ENCODE results near the gene TENM3. TPM values are rescaled to one million over a fixed set of nuclear protein-coding genes. Genes with fewer than 3 reads are reported as not detected.

TENM3 gene
- total RNA-seq, 1 experiment from 2014 or later = not detected

- DNase-seq = no peak
Measured at GRCh38 chr4:182554736-182555135, 311.5 kb downstream of the TENM3 start.

GRCh38 chr4:182555997-182556418, 312.8 kb downstream of the TENM3 start:
- H2AFZ ChIP-seq = no peak overlapping the region
- no peaks in the 10 kb centered on the region for H3K9me2 ChIP-seq (ENCODE audit: insufficient read depth)
- no peak overlapping the region for H3K4me2 ChIP-seq
- no peaks in the 10 kb centered on the region for H3K27me3 ChIP-seq (ENCODE audit: insufficient read depth, low read depth)
- DNase-seq = no peak
- H3F3A ChIP-seq (ENCODE audit: insufficient read depth, low read depth) = no peaks in the 10 kb centered on the region
- no peak overlapping the region for H3K4me3 ChIP-seq
- CTCF ChIA-PET = no interaction called here
- intact Hi-C loops (cut with micrococcal nuclease; ENCODE audit: unreplicated experiment) = no loop called here
- H3K36me3 ChIP-seq (ENCODE audit: low read depth) = no peaks in the 10 kb centered on the region
- H3K27ac ChIP-seq = no peak overlapping the region
- BruUV-seq (replicated peaks) = no TSS peak
- H3K4me1 ChIP-seq (replicated peaks; ENCODE audit: insufficient read depth) = no peaks in the 10 kb centered on the region
- no peaks in the 10 kb centered on the region for H4K20me1 ChIP-seq (ENCODE audit: insufficient read depth)
- POLR2A ChIA-PET (ENCODE audit: unreplicated experiment) = no interaction called here
- no peaks in the 10 kb centered on the region for H3K79me2 ChIP-seq (ENCODE audit: low read depth)
- TF ChIP-seq CTCF (conservative IDR thresholded peaks at IDR 0.05) (no peak), EZH2 (IDR thresholded peaks at IDR 0.05; ENCODE audit: low read depth) (no peak)
- no peaks in the 10 kb centered on the region for H3K9me3 ChIP-seq (ENCODE audit: insufficient read depth, low read depth)

More at GRCh38 chr4:182554736-182555135, 311.5 kb downstream of the TENM3 start:
- Histone ChIP-seq H3K9me3 (ENCODE audit: insufficient read depth, low read depth) (no peaks in the 10 kb centered on the region), H3K4me2 (no peak overlapping the region), H2AFZ (no peak overlapping the region), H3F3A (ENCODE audit: insufficient read depth, low read depth) (no peaks in the 10 kb centered on the region), H4K20me1 (ENCODE audit: insufficient read depth) (no peaks in the 10 kb centered on the region), H3K27me3 (ENCODE audit: insufficient read depth, low read depth) (no peaks in the 10 kb centered on the region), H3K27ac (no peak overlapping the region), H3K4me1 (replicated peaks; ENCODE audit: insufficient read depth) (no peaks in the 10 kb centered on the region), H3K9me2 (ENCODE audit: insufficient read depth) (no peaks in the 10 kb centered on the region), H3K79me2 (ENCODE audit: low read depth) (no peaks in the 10 kb centered on the region), H3K36me3 (ENCODE audit: low read depth) (no peaks in the 10 kb centered on the region), H3K4me3 (no peak overlapping the region)
- no TSS peak for BruUV-seq (replicated peaks)
- ChIA-PET CTCF (no interaction called here), POLR2A (ENCODE audit: unreplicated experiment) (no interaction called here)
- TF ChIP-seq EZH2 (IDR thresholded peaks at IDR 0.05; ENCODE audit: low read depth) = no peak
- TF ChIP-seq CTCF (conservative IDR thresholded peaks at IDR 0.05) = no peak
- intact Hi-C loops (cut with micrococcal nuclease; ENCODE audit: unreplicated experiment) = no loop called here

GRCh38 chr4:182556580-182556979, 313.4 kb downstream of the TENM3 start:
- Histone ChIP-seq H3K79me2 (ENCODE audit: low read depth) (no peaks in the 10 kb centered on the region), H3K4me2 (no peak overlapping the region), H2AFZ (no peak overlapping the region), H3K36me3 (ENCODE audit: low read depth) (no peaks in the 10 kb centered on the region), H3K4me3 (no peak overlapping the region), H3K9me2 (ENCODE audit: insufficient read depth) (no peaks in the 10 kb centered on the region), H3F3A (ENCODE audit: insufficient read depth, low read depth) (no peaks in the 10 kb centered on the region), H3K4me1 (replicated peaks; ENCODE audit: insufficient read depth) (no peaks in the 10 kb centered on the region), H4K20me1 (ENCODE audit: insufficient read depth) (no peaks in the 10 kb centered on the region), H3K9me3 (ENCODE audit: insufficient read depth, low read depth) (no peaks in the 10 kb centered on the region), H3K27ac (no peak overlapping the region), H3K27me3 (ENCODE audit: insufficient read depth, low read depth) (no peaks in the 10 kb centered on the region)
- DNase-seq = no peak
- no TSS peak for BruUV-seq (replicated peaks)
- no peak for TF ChIP-seq CTCF (conservative IDR thresholded peaks at IDR 0.05)
- TF ChIP-seq EZH2 (IDR thresholded peaks at IDR 0.05; ENCODE audit: low read depth) = no peak
- intact Hi-C loops (cut with micrococcal nuclease; ENCODE audit: unreplicated experiment) = no loop called here
- CTCF ChIA-PET = no interaction called here
- POLR2A ChIA-PET (ENCODE audit: unreplicated experiment) = no interaction called here
